Liver (tissue), 9 donors: ENCODE data around the gene IL17REL. TPM values are rescaled to one million over a fixed set of nuclear protein-coding genes. Genes with fewer than 3 reads are reported as not detected.

Experiments used
- DNase-seq: peaks from one replicate; pipeline ENCODE4 v3.0.0-alpha.2; 2017; ENCODE audit warnings: low spot score
- H3K27ac ChIP-seq, 2 donors: one replicate each; pipeline ENCODE4 v1.7.0; 2013; ENCODE audit warnings: inconsistent platforms in 2 of 2, low read length in 2 of 2, control low read depth in 1 of 2, low read depth in 1 of 2, mild to moderate bottlenecking in 1 of 2
- H3K27me3 ChIP-seq, 4 donors: one replicate each; pipeline versions ENCODE4 v1.6.1 to v1.7.0; 2013; ENCODE audit warnings: low read length in 3 of 4, inconsistent platforms in 1 of 4, mild to moderate bottlenecking in 1 of 4, moderate library complexity in 1 of 4; ENCODE audit not compliant: control insufficient read depth in 4 of 4, insufficient read depth in 4 of 4
- H3K36me3 ChIP-seq, 4 donors: one replicate each; pipeline versions ENCODE4 v1.6.1 to v1.7.0; 2013; ENCODE audit warnings: low read length in 3 of 4, mild to moderate bottlenecking in 3 of 4, low read depth in 1 of 4, moderate library complexity in 1 of 4; ENCODE audit not compliant: control insufficient read depth in 4 of 4, insufficient read depth in 3 of 4
- H3K4me1 ChIP-seq, 4 donors: one replicate each; pipeline versions ENCODE4 v1.6.1 to v1.7.0; 2013; ENCODE audit warnings: low read length in 3 of 4, mild to moderate bottlenecking in 3 of 4, moderate library complexity in 1 of 4; ENCODE audit not compliant: control insufficient read depth in 4 of 4, insufficient read depth in 4 of 4
- H3K4me3 ChIP-seq, 3 donors: one replicate each; pipeline versions ENCODE4 v1.6.1 to v1.7.0; 2013; ENCODE audit warnings: low read length in 3 of 3, control low read depth in 1 of 3, low read depth in 1 of 3, mild to moderate bottlenecking in 1 of 3
- H3K9ac ChIP-seq, 2 donors: one replicate each; pipeline ENCODE4 v1.7.0; 2013; ENCODE audit warnings: low read length in 2 of 2, mild to moderate bottlenecking in 2 of 2, moderate library complexity in 2 of 2, control low read depth in 1 of 2, low read depth in 1 of 2
- H3K9me3 ChIP-seq, 4 donors: one replicate each; pipeline versions ENCODE4 v1.6.1 to v1.7.0; 2013; ENCODE audit warnings: low read length in 3 of 4; ENCODE audit not compliant: control insufficient read depth in 4 of 4
- ATF3 ChIP-seq: IDR thresholded peaks from 2 replicates; pipeline ENCODE4 v1.6.1; 2016; ENCODE audit warnings: antibody characterized with exemption
- CTCF ChIP-seq: fragments of 150-350 bp; IDR thresholded peaks from 2 replicates; pipeline ENCODE4 v1.5.1; 2017; ENCODE audit warnings: improper control_type of control experiment, low read depth, low read length; ENCODE audit not compliant: missing input control
- EGR1 ChIP-seq, 2 donors: IDR thresholded peaks; 2 replicates each; pipeline ENCODE4 v1.6.1; 2016 to 2018; ENCODE audit warnings: antibody characterized with exemption in 2 of 2, low read depth in 2 of 2
- FOXA1 ChIP-seq: IDR thresholded peaks from 2 replicates; pipeline ENCODE4 v1.6.1; 2016; ENCODE audit warnings: antibody characterized with exemption
- FOXA2 ChIP-seq: IDR thresholded peaks from 2 replicates; pipeline ENCODE4 v1.6.1; 2016; ENCODE audit warnings: antibody characterized with exemption
- GABPA ChIP-seq, 2 donors: IDR thresholded peaks in 1 of 2; conservative IDR thresholded peaks in 1 of 2; 2 replicates each; pipeline ENCODE4 v1.6.1; 2016; ENCODE audit warnings: antibody characterized with exemption in 2 of 2, mild to moderate bottlenecking in 1 of 2, moderate library complexity in 1 of 2
- HNF4A ChIP-seq, 2 donors: conservative IDR thresholded peaks; 2 replicates each; pipeline ENCODE4 v1.6.1; 2016; ENCODE audit warnings: antibody characterized with exemption in 2 of 2, mild to moderate bottlenecking in 2 of 2
- HNF4G ChIP-seq: IDR thresholded peaks from 2 replicates; pipeline ENCODE4 v1.6.1; 2016; ENCODE audit warnings: antibody characterized with exemption
- JUND ChIP-seq, 2 donors: IDR thresholded peaks; 2 replicates each; pipeline ENCODE4 v1.6.1; 2016; ENCODE audit warnings: antibody characterized with exemption in 2 of 2
- MAX ChIP-seq: IDR thresholded peaks from 2 replicates; pipeline ENCODE4 v1.6.1; 2016; ENCODE audit warnings: antibody characterized with exemption
- NR2F2 ChIP-seq: IDR thresholded peaks from 2 replicates; pipeline ENCODE4 v1.6.1; 2016; ENCODE audit warnings: antibody characterized with exemption
- RAD21 ChIP-seq, 2 donors: IDR thresholded peaks; 2 replicates each; pipeline ENCODE4 v1.6.1; 2016; ENCODE audit warnings: antibody characterized with exemption in 2 of 2, mild to moderate bottlenecking in 2 of 2
- REST ChIP-seq: IDR thresholded peaks from 2 replicates; pipeline ENCODE4 v1.6.1; 2016; ENCODE audit warnings: antibody characterized with exemption, mild to moderate bottlenecking
- RXRA ChIP-seq, 2 donors: IDR thresholded peaks; 2 replicates each; pipeline ENCODE4 v1.6.1; 2017 to 2018; ENCODE audit warnings: antibody characterized with exemption in 2 of 2, mild to moderate bottlenecking in 1 of 2
- SP1 ChIP-seq: IDR thresholded peaks from 2 replicates; pipeline ENCODE4 v1.6.1; 2018; ENCODE audit warnings: antibody characterized with exemption, mild to moderate bottlenecking
- TAF1 ChIP-seq: conservative IDR thresholded peaks from 2 replicates; pipeline ENCODE4 v1.6.1; 2016; ENCODE audit warnings: antibody characterized with exemption, mild to moderate bottlenecking
- YY1 ChIP-seq: IDR thresholded peaks from 2 replicates; pipeline ENCODE4 v1.6.1; 2016; ENCODE audit warnings: antibody characterized with exemption, mild to moderate bottlenecking
- ZBTB33 ChIP-seq: IDR thresholded peaks from 2 replicates; pipeline ENCODE4 v1.6.1; 2016; ENCODE audit warnings: antibody characterized with exemption
- WGBS: extraction: QIAGEN DNeasy Blood & Tissue Kit; methylation state at CpG from one replicate; pipeline ENCODE4 v1.1.7; 2013; 5-methylcytosine and 5-hydroxymethylcytosine counted together
- polyA plus RNA-seq, 2 donors: library from polyadenylated mRNA; stranded (reverse) in 1 of 2; unstranded in 1 of 2; fragments of 200-250 nt in 1 of 2; fragments of >200 nt in 1 of 2; fragmentation: Nextera tagmentation in 1 of 2; extraction: Ambion mirVana in 1 of 2; gene quantifications; one replicate each; pipeline versions ENCODE4 v1.2.1 to v1.2.3, GENCODE V29; 2013 to 2015
- total RNA-seq, 2 donors: library from RNA; depleted of rRNA; stranded (reverse); fragments of >200 nt; gene quantifications; one replicate each; pipeline ENCODE4 v1.2.3, GENCODE V29; 2014
- donor health status: healthy.
- donor health status: healthy.
- donor health status: healthy.
- donor health status: healthy.
- donor health status: healthy.

IL17REL gene
- total and polyA plus RNA-seq, 4 donors: under 0.01 TPM; not detected in 3

GRCh38 chr22:49962751-49963646, 49.6 kb downstream of the IL17REL start:
- H3K4me3 ChIP-seq: peak overlapping the region; percentile 71 to 95 (median 72)
- no peak for DNase-seq
- no peaks in the 10 kb centered on the region for H3K27me3 ChIP-seq
- H3K4me1 ChIP-seq: peaks cover 28 to 70% (median 52%) of the 10 kb centered on the region in 4 donors
- H3K9ac ChIP-seq: peak overlapping the region; percentile 71
- H3K9me3 ChIP-seq: no peaks in the 10 kb centered on the region
- H3K27ac ChIP-seq: peak overlapping the region; percentile 95 to 99
- peaks cover 0 to 13% (median 3%) of the 10 kb centered on the region in 4 donors for H3K36me3 ChIP-seq
- WGBS: 21% methylated on average over 63 of the region's 63 CpGs
- peak; percentile 85 for TF ChIP-seq NR2F2
- no peak for TF ChIP-seq ZBTB33
- no peak for TF ChIP-seq MAX
- TF ChIP-seq RXRA (IDR thresholded peaks at IDR 0.05): peak in 1 of 2 donors; percentile 26
- no peak for TF ChIP-seq YY1
- peak in 1 of 2 donors; percentile 5 for TF ChIP-seq HNF4A (conservative IDR thresholded peaks at IDR 0.05)
- no peak for TF ChIP-seq FOXA1

DNA sequence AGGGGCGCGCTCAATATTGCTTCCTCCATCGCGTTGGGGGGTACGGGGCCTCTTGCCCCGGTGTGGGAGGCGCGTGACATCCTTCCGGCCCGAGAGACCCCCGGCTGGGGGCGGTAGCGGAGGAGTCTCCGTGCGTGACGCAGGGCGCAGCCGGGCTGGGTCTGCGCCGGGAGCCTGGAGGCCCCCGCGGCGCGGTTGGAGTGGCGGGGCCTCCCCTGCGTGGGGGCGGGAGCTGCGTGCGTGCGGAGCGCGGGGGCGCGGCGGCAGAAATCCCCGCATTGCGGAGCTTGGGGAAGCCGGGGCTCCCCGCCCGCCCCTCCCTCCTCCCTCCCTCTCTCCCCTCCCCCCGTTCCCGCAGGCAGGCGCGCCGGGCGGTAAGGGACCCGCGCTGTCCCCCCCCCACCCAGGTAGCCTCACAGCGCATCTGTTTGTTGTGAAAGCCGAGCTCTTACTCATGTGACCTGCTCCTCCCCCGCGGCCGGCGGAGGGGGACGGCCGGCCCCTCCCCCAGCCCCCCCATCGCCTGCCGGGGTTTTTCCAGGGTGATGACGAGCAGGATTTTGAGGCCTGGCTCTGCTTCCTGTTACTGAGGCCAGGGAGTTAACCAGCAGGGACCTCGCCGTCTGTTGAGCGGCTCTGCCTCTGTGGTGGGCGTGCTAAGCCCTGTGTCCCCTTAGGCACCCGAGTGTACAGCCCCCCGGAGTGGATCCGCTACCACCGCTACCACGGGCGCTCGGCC, 50.4 kb downstream of the IL17REL start:
- Histone ChIP-seq H3K9me3 (no peaks in the 10 kb centered on the region), H3K4me1 (peaks cover 26 to 62% (median 51%) of the 10 kb centered on the region in 4 donors), H3K27me3 (no peaks in the 10 kb centered on the region), H3K27ac (peak overlapping the region; percentile 95 to 99), H3K4me3 (peak overlapping the region; percentile 95 to 98 (median 95)), H3K36me3 (peaks cover 0 to 13% (median 3%) of the 10 kb centered on the region in 4 donors), H3K9ac (peak overlapping the region; percentile 71 to 80)
- WGBS: under 1% methylated on average over 70 of the region's 70 CpGs
- peak; percentile 66 for DNase-seq
- TF ChIP-seq TAF1: no peak
- TF ChIP-seq RXRA (IDR thresholded peaks at IDR 0.05): peak in 1 of 2 donors; percentile 47
- TF ChIP-seq MAX: no peak
- TF ChIP-seq FOXA1: no peak
- TF ChIP-seq HNF4G: no peak
- TF ChIP-seq ATF3: no peak
- TF ChIP-seq EGR1 (IDR thresholded peaks at IDR 0.05; ENCODE audit: low read depth in 2 of 2): peak in 1 of 2 donors; percentile 90
- TF ChIP-seq YY1: peak; percentile 18
- TF ChIP-seq CTCF: no peak
- no peak for TF ChIP-seq REST
- TF ChIP-seq HNF4A (conservative IDR thresholded peaks at IDR 0.05): peak in 1 of 2 donors; percentile 53
- peak in 1 of 2 donors; percentile 10 for TF ChIP-seq JUND (IDR thresholded peaks at IDR 0.05)
- peak; percentile 30 to 37 for TF ChIP-seq RAD21 (IDR thresholded peaks at IDR 0.05)
- TF ChIP-seq SP1: peak; percentile 70
- no peak for TF ChIP-seq NR2F2
- TF ChIP-seq FOXA2: no peak
- peak in 1 of 2 donors; percentile 47 for TF ChIP-seq GABPA (IDR thresholded peaks at IDR 0.05 in 1 of 2, conservative IDR thresholded peaks at IDR 0.05 in 1 of 2)
- no peak for TF ChIP-seq ZBTB33
